ENCODE data around the gene DLGAP1.

DLGAP1 gene

DNA sequence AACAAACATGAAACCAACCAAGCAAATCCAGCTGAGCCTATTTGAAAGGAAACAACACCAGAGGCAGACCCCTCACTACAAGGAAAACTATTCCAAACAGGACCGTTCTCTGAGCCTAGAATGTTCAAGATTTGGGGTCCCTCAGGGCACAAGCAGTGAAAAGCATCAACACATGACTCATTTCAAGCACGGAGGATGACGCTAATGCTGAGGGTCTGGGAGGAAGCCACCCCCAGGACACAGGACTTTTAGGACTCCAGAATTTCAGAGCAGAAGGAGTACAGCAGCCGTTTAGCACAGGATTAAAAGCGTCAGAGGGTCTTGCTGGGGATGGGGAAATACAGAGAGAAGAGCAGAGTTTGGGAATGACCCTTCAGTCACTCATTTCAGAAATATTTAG, 168.9 kb downstream of the DLGAP1 start:
- no peak for DNase-seq (ENCODE audit: low read depth)

DNA sequence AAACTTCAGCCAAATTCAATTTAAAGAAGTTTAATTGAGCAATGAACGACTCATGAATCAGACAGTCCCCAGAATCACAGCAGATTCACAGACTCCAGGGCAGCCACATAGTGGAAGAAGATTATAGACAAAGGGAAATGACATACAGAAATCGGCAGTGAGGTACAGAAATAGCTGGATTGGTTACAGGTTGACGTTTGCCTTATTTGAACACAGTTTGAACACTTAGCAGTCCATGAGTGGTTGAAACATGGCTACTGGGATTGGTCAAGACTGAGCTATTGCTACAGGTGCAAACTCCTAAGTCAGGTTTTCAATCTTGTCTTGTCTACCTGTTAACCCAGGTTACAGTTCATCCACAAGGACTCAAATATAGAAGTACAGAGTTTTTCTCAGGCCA, 169.6 kb downstream of the DLGAP1 start:
- DNase-seq (ENCODE audit: low read depth) = no peak

DNA sequence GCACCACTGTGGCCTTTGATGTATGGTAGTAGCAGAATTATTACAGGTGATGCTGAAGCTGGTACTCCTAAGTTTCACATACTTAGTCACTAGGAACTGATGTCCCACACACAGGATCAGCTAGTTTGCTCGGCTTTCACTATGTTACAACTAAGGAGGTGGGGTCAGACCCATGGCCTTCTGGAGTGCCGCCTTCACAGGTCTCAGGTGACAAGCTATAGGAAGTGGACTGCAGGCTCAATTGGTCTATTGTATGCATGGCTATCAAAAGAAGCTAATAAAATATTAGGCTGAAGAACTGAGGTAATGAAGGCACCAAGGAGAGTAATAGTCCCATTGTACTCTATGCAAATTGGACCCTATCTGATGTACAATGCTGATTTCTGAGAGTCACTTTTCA, 170.6 kb downstream of the DLGAP1 start:
- DNase-seq (ENCODE audit: low read depth) = no peak

GRCh38 chr18:4283746-4284291, 171.3 kb downstream of the DLGAP1 start:
- no peak for DNase-seq (ENCODE audit: low read depth)

DNA sequence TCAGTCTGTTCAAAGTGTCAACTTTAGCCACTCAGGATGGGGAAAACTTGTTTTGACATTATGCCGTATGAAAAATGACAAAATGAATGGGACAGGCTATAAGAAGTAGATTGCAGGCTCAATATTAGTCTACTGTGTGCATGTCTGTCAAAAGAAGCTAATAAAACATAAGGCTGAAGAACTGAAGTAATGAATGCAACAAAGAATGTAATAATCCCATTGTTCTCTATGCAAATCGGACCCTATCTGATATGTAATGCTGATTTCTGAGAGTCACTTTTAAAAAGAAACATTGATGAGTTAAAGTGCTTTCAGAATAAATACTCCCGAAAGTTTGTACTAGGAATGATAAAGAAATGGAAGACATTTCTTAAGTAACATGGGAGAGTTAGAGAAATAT, 172.2 kb downstream of the DLGAP1 start:
- DNase-seq (ENCODE audit: low read depth) = no peak

GRCh38 chr18:4276953-4277585, 178.0 kb downstream of the DLGAP1 start:
- DNase-seq (ENCODE audit: low read depth) = no peak

GRCh38 chr18:4271952-4272351, 183.2 kb downstream of the DLGAP1 start:
- no peak for DNase-seq (ENCODE audit: low read depth)

- no peak for DNase-seq (ENCODE audit: low read depth)
These were observed 184.1 kb downstream of the DLGAP1 start for GRCh38 chr18:4270988-4271387.

DNA sequence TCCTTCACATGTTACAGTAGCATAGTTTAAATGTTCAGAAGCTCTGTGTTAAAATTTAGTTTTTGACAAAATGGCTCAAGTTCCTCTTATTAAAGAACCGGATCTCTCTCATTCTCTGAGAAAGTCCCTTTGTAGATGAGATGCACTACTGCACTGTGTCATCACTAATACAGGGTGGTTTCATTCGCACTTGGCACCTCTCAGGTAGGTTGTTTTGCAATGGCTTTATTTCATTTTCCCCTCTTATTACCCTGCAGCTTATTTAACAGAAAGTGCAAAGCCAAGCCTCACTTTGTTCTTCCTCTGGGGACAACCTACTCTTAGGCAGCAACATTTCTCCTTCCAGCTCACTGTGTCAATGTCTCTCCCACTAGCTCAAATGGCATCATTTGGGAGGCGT, 185.1 kb downstream of the DLGAP1 start:
- no peak for DNase-seq (ENCODE audit: low read depth)

- no peak for DNase-seq (ENCODE audit: low read depth)
These were observed 187.5 kb downstream of the DLGAP1 start for GRCh38 chr18:4267641-4268040.

- no peak for DNase-seq (ENCODE audit: low read depth)
These were observed 190.7 kb downstream of the DLGAP1 start for GRCh38 chr18:4264347-4264791.

GRCh38 chr18:4260107-4260506, 195.0 kb downstream of the DLGAP1 start:
- DNase-seq (ENCODE audit: low read depth) = no peak

DNA sequence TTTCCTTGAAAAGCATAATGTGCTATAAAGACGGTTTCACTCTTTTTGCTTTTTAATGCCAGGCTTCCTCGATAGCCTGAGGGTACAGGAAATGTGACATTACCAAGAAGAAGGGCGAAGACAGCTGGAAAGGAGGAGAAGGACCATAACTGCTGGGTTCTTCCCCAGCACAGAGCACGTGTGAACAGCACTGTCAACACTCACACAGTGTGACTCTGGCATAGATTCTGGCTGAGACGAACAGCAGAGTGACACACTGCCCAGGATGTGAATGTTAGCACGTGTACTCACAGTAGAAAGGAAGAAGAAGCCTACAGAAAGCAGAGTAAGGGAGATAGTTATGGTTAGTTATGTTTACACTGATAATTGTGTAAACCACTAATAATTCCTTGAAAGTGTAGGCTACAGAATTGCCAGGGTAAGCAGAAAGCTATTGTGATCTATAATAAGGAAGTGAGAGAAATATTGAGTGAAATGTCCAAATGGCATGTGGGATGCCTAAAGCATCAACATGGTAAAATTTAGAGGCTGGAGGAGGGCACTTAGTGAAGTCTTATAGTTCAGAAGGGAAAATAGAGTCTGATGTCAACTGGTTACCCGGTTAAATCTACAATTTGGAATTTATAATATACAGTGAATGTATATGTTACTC, 198.2 kb downstream of the DLGAP1 start:
- no peak for DNase-seq (ENCODE audit: low read depth)

DNA sequence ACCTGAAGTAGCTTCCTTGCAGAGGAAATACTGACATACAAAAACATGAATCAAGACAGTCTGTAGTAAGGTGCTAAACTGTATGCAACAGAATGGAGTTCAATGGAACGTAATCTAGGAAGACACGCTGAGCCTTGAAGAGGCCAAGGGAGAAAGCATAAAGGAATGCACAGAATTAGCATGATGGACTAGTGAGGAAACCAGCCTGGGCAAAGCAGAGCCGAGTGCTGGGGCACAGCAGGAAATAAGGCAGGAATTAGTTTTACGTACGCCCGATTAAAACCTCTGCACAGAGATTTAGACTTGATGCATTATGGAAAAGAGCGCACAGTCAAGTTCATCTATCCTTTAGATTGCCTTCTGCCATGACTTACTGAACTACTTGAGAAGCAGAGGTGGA, 200.3 kb downstream of the DLGAP1 start:
- no peak for DNase-seq (ENCODE audit: low read depth)

GRCh38 chr18:4252829-4253228, 202.3 kb downstream of the DLGAP1 start:
- DNase-seq (ENCODE audit: low read depth) = no peak

GRCh38 chr18:4251873-4252272, 203.2 kb downstream of the DLGAP1 start:
- no peak for DNase-seq (ENCODE audit: low read depth)

DNA sequence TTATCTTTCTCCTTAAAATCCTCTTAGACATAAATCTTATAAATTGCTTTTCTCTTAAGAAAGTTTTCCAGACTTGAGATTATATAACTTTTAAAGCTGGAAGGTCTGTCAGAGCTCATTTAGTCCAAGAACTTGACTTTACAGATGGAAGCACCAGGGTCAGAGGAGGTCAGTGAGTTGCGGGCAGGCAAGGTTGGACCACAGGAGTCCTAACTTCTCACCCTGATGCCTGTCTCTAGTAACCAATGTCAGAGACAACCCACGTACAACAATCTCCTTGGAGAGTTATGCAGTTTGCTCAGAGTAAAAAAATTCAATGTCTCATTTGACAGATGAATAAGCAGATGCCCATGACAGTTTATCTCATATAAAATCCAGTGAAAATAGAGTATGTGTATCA, 203.9 kb downstream of the DLGAP1 start:
- no peak for DNase-seq (ENCODE audit: low read depth)

- DNase-seq (ENCODE audit: low read depth) = no peak
These were observed 205.0 kb downstream of the DLGAP1 start for GRCh38 chr18:4250141-4250540.

DNA sequence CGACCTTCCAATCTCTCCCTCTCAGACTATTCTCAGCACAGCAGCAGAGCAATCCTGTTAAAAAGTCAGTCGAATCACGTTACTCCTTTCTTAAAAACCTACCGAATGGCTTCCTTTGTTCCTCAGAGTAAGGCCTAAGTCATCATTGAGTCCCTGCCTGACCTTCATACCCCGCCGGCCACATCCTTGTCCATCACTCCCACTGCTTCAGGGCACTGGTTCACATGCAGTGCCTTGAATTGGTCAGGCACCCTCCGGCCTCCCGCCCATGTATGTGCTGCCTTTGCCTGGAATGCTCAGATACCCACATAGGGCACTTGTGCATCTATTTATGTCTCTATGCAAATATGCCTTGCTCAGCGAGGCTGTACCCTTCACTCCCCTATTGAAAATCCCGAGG, 206.4 kb downstream of the DLGAP1 start:
- DNase-seq (ENCODE audit: low read depth) = no peak

DNA sequence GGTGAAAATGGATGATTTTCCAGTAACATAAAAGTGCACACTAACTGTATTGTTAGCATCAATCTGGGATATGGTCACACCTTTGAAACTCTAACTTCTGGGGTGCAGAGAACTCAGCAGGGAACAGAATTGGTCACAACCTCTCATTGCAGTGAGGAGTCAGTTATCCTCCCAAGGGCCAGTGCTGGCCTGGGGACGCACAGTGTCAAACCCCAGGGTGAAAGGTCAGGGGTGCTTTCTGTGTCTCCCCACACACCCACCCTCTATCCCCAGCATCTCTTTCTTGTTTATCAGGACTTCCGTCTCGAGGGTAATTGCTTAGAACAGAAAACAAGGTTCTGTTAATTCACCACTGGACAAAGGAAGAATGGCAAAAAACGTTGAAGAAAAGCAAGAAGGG, 208.7 kb downstream of the DLGAP1 start:
- DNase-seq (ENCODE audit: low read depth) = no peak

GRCh38 chr18:4245456-4245855, 209.7 kb downstream of the DLGAP1 start:
- DNase-seq (ENCODE audit: low read depth) = no peak

DNA sequence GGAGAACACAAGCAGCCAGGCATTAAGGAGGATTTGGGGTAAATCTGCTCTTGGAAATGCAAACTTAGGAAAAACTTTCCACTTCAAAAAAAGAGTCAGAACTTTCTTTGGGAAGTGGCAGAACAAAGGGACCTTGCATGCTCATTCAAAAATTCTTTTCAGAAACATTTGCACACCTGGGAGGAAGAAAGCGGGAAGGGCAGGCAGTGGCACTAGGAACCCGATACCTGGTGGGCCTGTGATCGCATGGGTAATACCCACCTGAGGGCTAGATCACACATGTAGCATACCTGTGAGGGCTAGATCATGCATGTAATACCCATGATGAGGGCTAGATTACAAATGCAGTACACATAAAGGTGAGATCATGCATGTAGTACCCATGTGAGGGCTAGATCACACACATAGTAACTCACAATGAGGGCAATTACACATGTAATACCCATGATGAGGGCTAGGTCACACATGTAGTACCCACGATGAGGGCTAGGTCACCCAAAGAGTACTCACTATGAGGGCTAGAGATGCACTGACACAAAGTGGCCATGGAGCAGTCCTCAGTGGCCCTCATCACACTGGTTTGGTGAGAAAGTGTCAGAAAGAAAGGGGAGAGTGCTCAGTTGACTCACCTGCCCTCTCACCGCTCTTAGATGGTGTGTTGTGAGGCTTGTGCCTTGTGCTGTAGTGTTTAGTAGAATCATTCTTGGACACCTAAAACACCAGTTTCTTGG, 212.5 kb downstream of the DLGAP1 start:
- DNase-seq (ENCODE audit: low read depth) = no peak

GRCh38 chr18:4241090-4241617, 214.0 kb downstream of the DLGAP1 start:
- no peak for DNase-seq (ENCODE audit: low read depth)

All from T-helper 22 cell (primary cell).